Measurements from ENCODE around the gene EDDM3A.

DNA sequence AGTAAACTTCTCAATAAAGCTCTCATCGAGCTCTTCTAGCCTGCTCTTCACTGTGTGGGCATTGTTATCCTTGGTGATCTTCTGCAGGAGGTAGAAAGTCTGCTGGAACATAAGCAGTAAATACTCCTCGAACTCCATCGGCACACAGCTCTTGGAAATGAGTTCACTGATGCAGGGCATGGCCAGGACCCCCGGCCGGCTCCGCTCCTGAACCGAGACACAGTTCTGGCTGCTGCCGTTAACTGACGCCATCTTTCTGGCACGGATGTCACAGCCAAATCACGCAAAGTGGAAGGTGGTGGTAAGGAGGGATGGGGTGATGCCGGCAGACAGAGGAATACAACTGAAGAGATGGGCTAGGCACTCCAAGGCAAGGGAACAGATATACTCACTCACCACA, 23.7 kb upstream of the EDDM3A start:
- TF ChIP-seq, protein P1, sequence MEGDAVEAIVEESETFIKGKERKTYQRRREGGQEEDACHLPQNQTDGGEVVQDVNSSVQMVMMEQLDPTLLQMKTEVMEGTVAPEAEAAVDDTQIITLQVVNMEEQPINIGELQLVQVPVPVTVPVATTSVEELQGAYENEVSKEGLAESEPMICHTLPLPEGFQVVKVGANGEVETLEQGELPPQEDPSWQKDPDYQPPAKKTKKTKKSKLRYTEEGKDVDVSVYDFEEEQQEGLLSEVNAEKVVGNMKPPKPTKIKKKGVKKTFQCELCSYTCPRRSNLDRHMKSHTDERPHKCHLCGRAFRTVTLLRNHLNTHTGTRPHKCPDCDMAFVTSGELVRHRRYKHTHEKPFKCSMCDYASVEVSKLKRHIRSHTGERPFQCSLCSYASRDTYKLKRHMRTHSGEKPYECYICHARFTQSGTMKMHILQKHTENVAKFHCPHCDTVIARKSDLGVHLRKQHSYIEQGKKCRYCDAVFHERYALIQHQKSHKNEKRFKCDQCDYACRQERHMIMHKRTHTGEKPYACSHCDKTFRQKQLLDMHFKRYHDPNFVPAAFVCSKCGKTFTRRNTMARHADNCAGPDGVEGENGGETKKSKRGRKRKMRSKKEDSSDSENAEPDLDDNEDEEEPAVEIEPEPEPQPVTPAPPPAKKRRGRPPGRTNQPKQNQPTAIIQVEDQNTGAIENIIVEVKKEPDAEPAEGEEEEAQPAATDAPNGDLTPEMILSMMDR (conservative IDR thresholded peaks at IDR 0.05; ENCODE audit: low read depth, low read length) = no peak
- TF ChIP-seq MAFK (IDR thresholded peaks at IDR 0.05; ENCODE audit: low read depth, low read length) = no peak
- no peak for TF ChIP-seq POLR2A (IDR thresholded peaks at IDR 0.05; ENCODE audit: low read depth, low read length)

Measured in IMR-90 (cell line).